GM18499 (cell line): ENCODE measurements around the gene DUS3L.
"Not testable (repeated sequence)": the region's sequence is repeated elsewhere in the genome, so short reads cannot be mapped to it uniquely, and the experiment has no call there.

Experiments used
- ATAC-seq: cut with Tn5 transposase; IDR thresholded peaks from one replicate; pipeline ENCODE4 v1.9.1; 2021; ENCODE audit warnings: moderate number of reproducible peaks; ENCODE audit not compliant: insufficient read depth, unreplicated experiment

DUS3L gene

GRCh38 chr19:5800361-5801270, 9.7 kb upstream of the DUS3L start:
- ATAC-seq = no peak

- no peak for ATAC-seq
These were observed 8.6 kb upstream of the DUS3L start for GRCh38 chr19:5799247-5800241.

- no peak for ATAC-seq
These were observed 7.3 kb upstream of the DUS3L start for GRCh38 chr19:5798244-5798643.

GRCh38 chr19:5795382-5795919, 4.5 kb upstream of the DUS3L start:
- ATAC-seq = no peak

GRCh38 chr19:5793188-5793587, 2.2 kb upstream of the DUS3L start:
- ATAC-seq = no peak

GRCh38 chr19:5792224-5792623, 1.3 kb upstream of the DUS3L start:
- no peak for ATAC-seq

- ATAC-seq = no peak
These were observed 941 bp downstream of the DUS3L start for GRCh38 chr19:5789886-5790558.

- ATAC-seq = no peak
These were observed 1.6 kb downstream of the DUS3L start for GRCh38 chr19:5789351-5789761.

GRCh38 chr19:5788422-5788821, 2.5 kb downstream of the DUS3L start:
- ATAC-seq = no peak

GRCh38 chr19:5787409-5788182, 3.4 kb downstream of the DUS3L start:
- ATAC-seq = no peak

- no peak for ATAC-seq
These were observed 4.2 kb downstream of the DUS3L start for GRCh38 chr19:5786593-5787408.

GRCh38 chr19:5785423-5785822, 5.5 kb downstream of the DUS3L start:
- no peak for ATAC-seq

GRCh38 chr19:5784581-5785147, 6.3 kb downstream of the DUS3L start, which contains the start of gene PRR22:
PRR22 (minus strand) TSS chr19:5784746; CDS start chr19:5784660, 86 bp downstream.
- ATAC-seq = no peak

- no peak for ATAC-seq
These were observed 7.7 kb downstream of the DUS3L start for GRCh38 chr19:5782945-5783919.

- no peak for ATAC-seq
These were observed 8.6 kb downstream of the DUS3L start for GRCh38 chr19:5782322-5782721.

- not testable (repeated sequence) for ATAC-seq
These were observed 10.0 kb downstream of the DUS3L start for GRCh38 chr19:5780916-5781315.

GRCh38 chr19:5778402-5778801, 12.6 kb downstream of the DUS3L start:
- ATAC-seq = no peak
